Measurements from ENCODE around the gene WWC2. TPM values are rescaled to one million over a fixed set of nuclear protein-coding genes. Genes with fewer than 3 reads are reported as not detected.

Gene WWC2
- total RNA-seq, 1 experiment from 2014 or later, result 82.8 TPM

DNA sequence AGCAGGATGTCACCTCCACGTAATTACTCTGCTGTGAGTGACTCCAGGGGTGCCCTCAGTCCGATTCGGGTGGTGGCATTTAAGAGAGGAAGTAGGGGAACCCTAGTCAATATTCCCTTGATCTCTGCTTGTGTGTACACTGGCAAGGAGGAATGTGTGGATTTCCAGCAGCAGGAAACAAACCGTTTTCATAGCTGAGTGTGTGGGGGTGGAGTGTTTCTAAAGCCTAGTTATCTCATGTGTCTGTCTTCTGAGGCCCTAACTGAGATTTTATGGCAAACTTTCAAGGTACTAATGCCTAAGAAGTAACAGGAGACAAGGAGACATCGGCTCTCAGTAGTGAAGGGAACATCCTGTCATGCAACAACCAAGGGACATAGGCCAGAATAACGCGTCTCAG is 229.8 kb downstream of the WWC2 start:
- H3K4me3 ChIP-seq (ENCODE audit: low read depth, low read length, poor library complexity, severe bottlenecking), result no peak overlapping the region
- H3K27me3 ChIP-seq (replicated peaks; ENCODE audit: insufficient read depth, low read depth, low read length, poor library complexity), result no peaks in the 10 kb centered on the region
- CTCF ChIA-PET, result no interaction called here
- no peak for TF ChIP-seq EZH2 (IDR thresholded peaks at IDR 0.05; ENCODE audit: borderline replicate concordance, low read depth, low read length, poor library complexity, severe bottlenecking)
- TF ChIP-seq, protein P1, sequence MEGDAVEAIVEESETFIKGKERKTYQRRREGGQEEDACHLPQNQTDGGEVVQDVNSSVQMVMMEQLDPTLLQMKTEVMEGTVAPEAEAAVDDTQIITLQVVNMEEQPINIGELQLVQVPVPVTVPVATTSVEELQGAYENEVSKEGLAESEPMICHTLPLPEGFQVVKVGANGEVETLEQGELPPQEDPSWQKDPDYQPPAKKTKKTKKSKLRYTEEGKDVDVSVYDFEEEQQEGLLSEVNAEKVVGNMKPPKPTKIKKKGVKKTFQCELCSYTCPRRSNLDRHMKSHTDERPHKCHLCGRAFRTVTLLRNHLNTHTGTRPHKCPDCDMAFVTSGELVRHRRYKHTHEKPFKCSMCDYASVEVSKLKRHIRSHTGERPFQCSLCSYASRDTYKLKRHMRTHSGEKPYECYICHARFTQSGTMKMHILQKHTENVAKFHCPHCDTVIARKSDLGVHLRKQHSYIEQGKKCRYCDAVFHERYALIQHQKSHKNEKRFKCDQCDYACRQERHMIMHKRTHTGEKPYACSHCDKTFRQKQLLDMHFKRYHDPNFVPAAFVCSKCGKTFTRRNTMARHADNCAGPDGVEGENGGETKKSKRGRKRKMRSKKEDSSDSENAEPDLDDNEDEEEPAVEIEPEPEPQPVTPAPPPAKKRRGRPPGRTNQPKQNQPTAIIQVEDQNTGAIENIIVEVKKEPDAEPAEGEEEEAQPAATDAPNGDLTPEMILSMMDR (conservative IDR thresholded peaks at IDR 0.05; ENCODE audit: low read depth, low read length), result no peak
- BruUV-seq (replicated peaks), result no TSS peak
- H3K27ac ChIP-seq (ENCODE audit: low read depth, low read length, poor library complexity, severe bottlenecking), result no peak overlapping the region
- H3K36me3 ChIP-seq (ENCODE audit: insufficient read depth, low read length, poor library complexity, severe bottlenecking), result no peaks in the 10 kb centered on the region
- DNase-seq (ENCODE audit: low spot score), result peak; percentile 30
- intact Hi-C loops (cut with micrococcal nuclease; ENCODE audit: unreplicated experiment), result no loop called here
- H3K9me3 ChIP-seq (ENCODE audit: low read depth, low read length, poor library complexity, severe bottlenecking), result peaks cover 4% of the 10 kb centered on the region
- no peaks in the 10 kb centered on the region for H3K4me1 ChIP-seq (ENCODE audit: insufficient read depth, low read length, poor library complexity, severe bottlenecking)
- POLR2A ChIA-PET (ENCODE audit: low non-redundant PET), result no interaction called here

DNA sequence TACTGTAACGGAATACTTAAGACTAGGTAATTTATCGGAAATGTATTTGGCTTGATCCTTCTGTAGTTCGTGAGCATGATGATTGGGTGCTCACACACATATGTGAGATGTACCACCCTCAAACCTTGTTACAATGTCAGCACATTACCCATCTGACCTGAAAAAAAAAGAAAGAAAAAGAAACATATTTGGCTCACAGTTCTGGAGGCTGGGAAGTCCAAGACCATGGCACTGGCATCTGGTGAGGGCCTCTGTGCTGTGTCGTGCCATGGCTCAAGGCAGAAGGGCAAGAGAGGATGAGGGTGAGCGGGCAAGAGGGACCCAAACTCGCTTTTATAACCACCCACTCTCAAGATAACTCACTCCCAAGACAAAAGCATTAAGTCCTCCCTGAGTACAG is 230.2 kb downstream of the WWC2 start:
- Histone ChIP-seq H3K27ac (ENCODE audit: low read depth, low read length, poor library complexity, severe bottlenecking) (no peak overlapping the region), H3K36me3 (ENCODE audit: insufficient read depth, low read length, poor library complexity, severe bottlenecking) (no peaks in the 10 kb centered on the region), H3K9me3 (ENCODE audit: low read depth, low read length, poor library complexity, severe bottlenecking) (peaks cover 4% of the 10 kb centered on the region), H3K4me3 (ENCODE audit: low read depth, low read length, poor library complexity, severe bottlenecking) (no peak overlapping the region), H3K4me1 (ENCODE audit: insufficient read depth, low read length, poor library complexity, severe bottlenecking) (no peaks in the 10 kb centered on the region), H3K27me3 (replicated peaks; ENCODE audit: insufficient read depth, low read depth, low read length, poor library complexity) (no peaks in the 10 kb centered on the region)
- BruUV-seq (replicated peaks), result no TSS peak
- CTCF ChIA-PET, result no interaction called here
- TF ChIP-seq EZH2 (IDR thresholded peaks at IDR 0.05; ENCODE audit: borderline replicate concordance, low read depth, low read length, poor library complexity, severe bottlenecking), result no peak
- TF ChIP-seq, protein P1 (conservative IDR thresholded peaks at IDR 0.05; ENCODE audit: low read depth, low read length), result no peak
- no peak for DNase-seq (ENCODE audit: low spot score)
- POLR2A ChIA-PET (ENCODE audit: low non-redundant PET), result no interaction called here
- intact Hi-C loops (cut with micrococcal nuclease; ENCODE audit: unreplicated experiment), result no loop called here

DNA sequence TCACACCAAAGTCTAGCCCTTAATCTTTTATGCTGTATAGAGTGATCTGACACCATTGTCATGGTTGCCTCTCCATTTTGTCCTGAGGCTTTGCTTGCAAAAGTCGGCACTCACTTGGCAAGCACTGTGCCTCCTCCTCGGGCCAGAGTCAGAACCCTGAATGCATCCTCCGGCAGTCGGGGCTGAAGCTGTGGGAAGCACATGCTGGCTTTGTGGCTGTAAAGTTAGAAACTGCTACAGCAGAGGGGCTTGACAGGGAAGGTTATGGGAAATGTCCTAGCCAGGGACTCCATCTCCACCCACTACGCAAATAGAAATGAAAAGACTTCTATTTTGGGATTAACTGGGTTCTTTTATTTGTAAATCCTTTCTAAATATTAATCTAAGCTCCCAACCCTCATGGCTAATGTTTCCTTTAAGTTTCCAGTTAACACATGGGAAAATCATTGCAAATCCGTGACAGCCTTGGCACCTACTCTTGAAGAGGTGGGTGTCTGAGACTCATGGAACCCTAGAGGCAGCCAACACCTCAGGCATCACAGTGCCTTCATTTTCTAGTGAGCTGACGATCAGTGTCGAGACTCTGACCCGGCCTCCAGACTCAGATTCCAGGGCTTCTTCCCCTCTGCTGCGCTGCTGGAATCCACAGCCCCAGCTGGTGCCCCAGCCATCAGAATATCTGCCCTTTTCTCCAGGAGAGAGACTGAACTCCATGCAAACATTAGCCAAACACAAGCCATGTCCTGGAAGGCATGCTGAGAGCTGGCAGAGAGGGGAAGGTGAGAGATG is 231.1 kb downstream of the WWC2 start:
- Histone ChIP-seq H3K27ac (ENCODE audit: low read depth, low read length, poor library complexity, severe bottlenecking) (no peak overlapping the region), H3K9me3 (ENCODE audit: low read depth, low read length, poor library complexity, severe bottlenecking) (peaks cover 4% of the 10 kb centered on the region), H3K4me3 (ENCODE audit: low read depth, low read length, poor library complexity, severe bottlenecking) (no peak overlapping the region), H3K36me3 (ENCODE audit: insufficient read depth, low read length, poor library complexity, severe bottlenecking) (no peaks in the 10 kb centered on the region), H3K27me3 (replicated peaks; ENCODE audit: insufficient read depth, low read depth, low read length, poor library complexity) (no peaks in the 10 kb centered on the region), H3K4me1 (ENCODE audit: insufficient read depth, low read length, poor library complexity, severe bottlenecking) (no peaks in the 10 kb centered on the region)
- no peak for DNase-seq (ENCODE audit: low spot score)
- no peak for TF ChIP-seq EZH2 (IDR thresholded peaks at IDR 0.05; ENCODE audit: borderline replicate concordance, low read depth, low read length, poor library complexity, severe bottlenecking)
- TF ChIP-seq, protein P1 (conservative IDR thresholded peaks at IDR 0.05; ENCODE audit: low read depth, low read length), result no peak
- ChIA-PET CTCF (no interaction called here), POLR2A (ENCODE audit: low non-redundant PET) (no interaction called here)
- no TSS peak for BruUV-seq (replicated peaks)
- intact Hi-C loops (cut with micrococcal nuclease; ENCODE audit: unreplicated experiment), result no loop called here
